BLaER1 (cell line): ENCODE results near the gene ATG2B.

Source experiments
- H3K27ac ChIP-seq: shearing (Covaris generic); formaldehyde crosslinking; 2 replicates; pipeline ENCODE4 v1.8.1; 2022
- H3K27me3 ChIP-seq: shearing (Covaris generic); formaldehyde crosslinking; 2 replicates; pipeline ENCODE4 v1.8.1; 2022
- H3K36me3 ChIP-seq: shearing (Covaris generic); formaldehyde crosslinking; 2 replicates; pipeline ENCODE4 v1.8.1; 2022
- H3K4me1 ChIP-seq: shearing (Covaris generic); formaldehyde crosslinking; 2 replicates; pipeline ENCODE4 v1.8.1; 2022
- H3K4me2 ChIP-seq: shearing (Covaris generic); formaldehyde crosslinking; 2 replicates; pipeline ENCODE4 v1.8.1; 2022
- H3K4me3 ChIP-seq: shearing (Covaris generic); formaldehyde crosslinking; 2 replicates; pipeline ENCODE4 v1.8.1; 2022
- H3K9ac ChIP-seq: shearing (Covaris generic); formaldehyde crosslinking; 2 replicates; pipeline ENCODE4 v1.8.1; 2022
- H3K9me3 ChIP-seq: shearing (Covaris generic); formaldehyde crosslinking; 2 replicates; pipeline ENCODE4 v1.8.1; 2022
- H4K20me1 ChIP-seq: shearing (Covaris generic); formaldehyde crosslinking; 2 replicates; pipeline ENCODE4 v1.8.1; 2022
- Cebpa-rat ChIP-seq: shearing (Covaris generic); IDR thresholded peaks from 2 replicates; pipeline ENCODE4 v1.8.1; 2022

The ATG2B gene

DNA sequence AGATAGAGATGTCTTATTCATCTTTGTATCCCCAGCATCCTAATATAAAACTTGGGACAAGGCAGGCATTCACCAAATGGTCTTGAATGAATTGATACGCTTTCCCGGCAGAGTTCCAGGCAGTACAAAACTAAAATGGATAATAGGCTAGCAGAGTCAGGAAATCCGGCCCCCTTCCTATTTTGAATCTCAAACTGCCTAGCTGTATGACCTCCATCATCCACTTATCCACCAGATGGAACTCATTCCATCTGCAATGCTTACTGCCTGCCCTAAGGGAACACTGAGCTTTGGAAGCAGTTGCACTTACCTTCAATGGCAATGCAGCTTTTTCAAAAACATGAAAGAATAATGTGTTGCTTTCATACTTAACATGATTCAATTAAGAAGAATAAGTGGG, 63.7 kb downstream of the ATG2B start:
- Histone ChIP-seq H3K4me2 (no peak overlapping the region), H3K9ac (no peak overlapping the region), H3K27me3 (no peaks in the 10 kb centered on the region), H3K4me3 (no peak overlapping the region), H3K36me3 (peaks cover 54% of the 10 kb centered on the region), H3K4me1 (peaks cover 8% of the 10 kb centered on the region), H4K20me1 (no peaks in the 10 kb centered on the region), H3K9me3 (no peaks in the 10 kb centered on the region), H3K27ac (no peak overlapping the region)
- no peak for TF ChIP-seq Cebpa-rat

DNA sequence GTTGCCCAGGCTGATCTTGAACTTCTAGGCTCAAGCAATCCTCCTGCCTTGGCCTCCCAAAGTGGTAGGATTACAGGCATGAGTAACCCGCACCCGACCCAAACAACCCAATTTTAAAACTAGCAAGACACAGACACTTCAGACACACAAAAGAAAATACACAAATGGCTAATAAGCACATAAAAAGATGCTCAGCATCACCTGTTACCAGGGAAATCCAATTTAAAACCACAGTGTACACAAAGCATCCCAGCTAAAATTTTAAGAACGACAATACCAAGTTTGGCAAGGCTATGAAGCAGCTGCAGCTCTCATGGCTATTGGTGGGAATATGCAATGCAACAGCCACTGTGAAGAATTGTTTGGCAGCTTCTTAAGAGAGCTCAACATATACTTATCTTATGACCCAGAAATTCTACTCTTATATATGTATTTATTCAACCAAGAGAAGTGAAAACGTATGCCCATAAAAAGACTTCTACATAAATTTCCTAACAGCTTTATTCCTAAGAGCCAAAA, 65.1 kb downstream of the ATG2B start:
- H3K9me3 ChIP-seq, result no peaks in the 10 kb centered on the region
- no peak overlapping the region for H3K9ac ChIP-seq
- no peaks in the 10 kb centered on the region for H3K27me3 ChIP-seq
- H3K4me1 ChIP-seq, result no peaks in the 10 kb centered on the region
- no peak overlapping the region for H3K4me3 ChIP-seq
- H3K4me2 ChIP-seq, result no peak overlapping the region
- H3K36me3 ChIP-seq, result peaks cover 48% of the 10 kb centered on the region
- H4K20me1 ChIP-seq, result no peaks in the 10 kb centered on the region
- no peak overlapping the region for H3K27ac ChIP-seq
- TF ChIP-seq Cebpa-rat, result no peak

DNA sequence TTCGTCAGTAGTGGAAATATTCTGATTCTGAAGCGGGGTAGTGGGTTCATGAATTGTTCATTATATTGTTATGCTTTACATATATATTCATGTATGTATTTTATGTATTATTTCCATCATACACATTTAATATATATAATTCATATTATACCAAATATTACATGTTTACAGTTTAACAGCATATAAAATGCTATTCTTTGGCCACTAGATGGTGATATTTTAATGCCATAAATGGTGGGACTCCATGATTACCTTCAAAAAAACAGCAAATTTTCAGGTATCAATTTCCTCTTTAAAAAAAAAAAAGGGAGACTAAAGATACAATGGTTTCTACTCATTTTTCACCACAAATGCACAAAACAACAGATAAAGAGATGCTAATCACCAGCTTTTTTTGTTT, 66.1 kb downstream of the ATG2B start:
- peaks cover 40% of the 10 kb centered on the region for H3K36me3 ChIP-seq
- no peaks in the 10 kb centered on the region for H3K4me1 ChIP-seq
- H3K4me2 ChIP-seq, result no peak overlapping the region
- no peak overlapping the region for H3K9ac ChIP-seq
- no peaks in the 10 kb centered on the region for H4K20me1 ChIP-seq
- no peak overlapping the region for H3K27ac ChIP-seq
- no peaks in the 10 kb centered on the region for H3K9me3 ChIP-seq
- TF ChIP-seq Cebpa-rat, result no peak
- no peak overlapping the region for H3K4me3 ChIP-seq
- no peaks in the 10 kb centered on the region for H3K27me3 ChIP-seq

DNA sequence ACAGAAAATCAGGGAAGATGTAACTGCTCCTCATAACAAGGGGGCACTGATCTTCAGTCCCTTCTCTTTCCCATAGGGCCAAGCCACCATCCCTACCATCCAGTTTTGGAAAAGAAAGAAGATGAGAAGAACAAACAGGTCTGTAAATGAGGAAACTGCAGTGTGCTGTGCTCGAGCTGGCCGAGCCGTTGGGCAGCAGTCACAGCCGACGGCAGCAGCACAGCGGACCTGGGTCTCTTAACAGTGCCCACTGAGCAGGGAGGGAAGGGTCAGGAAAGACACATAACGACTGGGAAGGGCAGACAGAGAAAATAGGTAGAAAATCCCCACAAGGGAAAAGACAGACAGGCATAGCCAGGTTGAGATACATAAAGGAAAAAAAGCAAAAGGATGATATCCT, 68.9 kb downstream of the ATG2B start:
- H4K20me1 ChIP-seq, result no peaks in the 10 kb centered on the region
- no peak overlapping the region for H3K9ac ChIP-seq
- no peak overlapping the region for H3K4me3 ChIP-seq
- H3K9me3 ChIP-seq, result no peaks in the 10 kb centered on the region
- TF ChIP-seq Cebpa-rat, result no peak
- no peaks in the 10 kb centered on the region for H3K4me1 ChIP-seq
- H3K36me3 ChIP-seq, result peaks cover 35% of the 10 kb centered on the region
- H3K27me3 ChIP-seq, result no peaks in the 10 kb centered on the region
- H3K4me2 ChIP-seq, result no peak overlapping the region
- no peak overlapping the region for H3K27ac ChIP-seq

DNA sequence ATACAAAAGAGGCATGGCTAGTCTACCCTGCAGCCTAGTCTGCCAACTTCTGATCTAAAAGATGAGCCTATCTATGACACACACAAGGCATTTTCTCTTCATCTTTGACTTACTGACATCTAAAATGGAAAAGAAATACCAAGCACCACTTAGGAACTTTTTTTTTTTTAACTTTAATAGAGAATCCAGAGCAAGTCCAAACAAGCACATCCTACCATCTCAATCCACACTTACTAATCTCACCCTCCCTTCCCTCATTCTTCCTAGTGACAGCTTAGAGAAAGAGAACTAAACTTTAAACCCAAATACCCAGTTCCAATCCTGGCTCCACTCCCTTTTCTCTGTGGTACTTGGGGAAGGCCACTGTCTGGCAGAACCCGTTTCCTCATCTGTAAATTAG, 75.3 kb downstream of the ATG2B start:
- no peak overlapping the region for H3K4me3 ChIP-seq
- no peaks in the 10 kb centered on the region for H3K9me3 ChIP-seq
- H3K4me2 ChIP-seq, result no peak overlapping the region
- H3K27ac ChIP-seq, result no peak overlapping the region
- H3K27me3 ChIP-seq, result no peaks in the 10 kb centered on the region
- H3K4me1 ChIP-seq, result no peaks in the 10 kb centered on the region
- H4K20me1 ChIP-seq, result no peaks in the 10 kb centered on the region
- no peak for TF ChIP-seq Cebpa-rat
- no peak overlapping the region for H3K9ac ChIP-seq
- peaks cover 55% of the 10 kb centered on the region for H3K36me3 ChIP-seq

DNA sequence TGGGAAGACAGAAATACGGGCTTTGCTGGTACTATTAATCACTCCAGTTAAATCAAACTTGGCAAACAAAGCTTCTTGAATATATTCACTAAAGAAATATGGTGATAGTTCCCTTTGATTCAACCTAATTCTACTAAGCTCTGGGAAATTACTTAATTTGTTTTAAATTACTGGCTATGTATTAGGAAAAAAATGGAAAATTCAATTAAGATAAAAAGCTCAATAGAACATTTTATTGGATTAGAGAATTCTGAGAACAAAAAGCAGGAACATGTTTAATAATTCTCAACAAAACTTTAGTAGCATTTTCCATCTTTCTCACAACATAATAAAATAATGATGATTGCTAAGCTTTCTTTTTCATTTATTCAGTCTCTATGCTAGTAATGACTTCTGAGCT, 76.9 kb downstream of the ATG2B start:
- H3K27ac ChIP-seq, result no peak overlapping the region
- H3K4me2 ChIP-seq, result no peak overlapping the region
- no peak overlapping the region for H3K9ac ChIP-seq
- TF ChIP-seq Cebpa-rat, result no peak
- H4K20me1 ChIP-seq, result no peaks in the 10 kb centered on the region
- no peak overlapping the region for H3K4me3 ChIP-seq
- H3K9me3 ChIP-seq, result no peaks in the 10 kb centered on the region
- H3K4me1 ChIP-seq, result no peaks in the 10 kb centered on the region
- H3K36me3 ChIP-seq, result peaks cover 55% of the 10 kb centered on the region
- H3K27me3 ChIP-seq, result no peaks in the 10 kb centered on the region

DNA sequence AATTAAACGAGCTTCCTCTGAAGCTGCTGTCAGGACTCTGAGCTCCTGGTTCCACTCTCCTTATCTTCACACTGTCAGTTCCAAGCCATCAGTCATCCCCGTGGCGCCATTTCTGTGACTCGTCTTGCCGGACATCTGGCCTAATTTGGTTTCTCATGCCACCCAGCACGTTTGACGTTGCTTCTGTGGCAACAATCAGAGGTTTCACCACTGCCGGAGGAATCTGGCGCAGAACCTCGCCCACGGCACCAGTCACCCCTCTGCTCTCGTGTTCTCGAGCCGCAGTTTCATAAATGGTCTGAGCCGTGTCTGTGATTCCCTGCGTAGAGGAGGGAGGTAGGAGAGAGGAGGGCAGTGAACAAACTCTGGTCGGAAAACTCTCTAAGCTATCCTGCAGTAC, 77.5 kb downstream of the ATG2B start:
- Histone ChIP-seq H3K9me3 (no peaks in the 10 kb centered on the region), H3K4me1 (no peaks in the 10 kb centered on the region), H3K4me2 (no peak overlapping the region), H3K27me3 (no peaks in the 10 kb centered on the region), H3K9ac (no peak overlapping the region), H3K27ac (no peak overlapping the region), H4K20me1 (no peaks in the 10 kb centered on the region), H3K36me3 (peaks cover 54% of the 10 kb centered on the region), H3K4me3 (no peak overlapping the region)
- no peak for TF ChIP-seq Cebpa-rat

DNA sequence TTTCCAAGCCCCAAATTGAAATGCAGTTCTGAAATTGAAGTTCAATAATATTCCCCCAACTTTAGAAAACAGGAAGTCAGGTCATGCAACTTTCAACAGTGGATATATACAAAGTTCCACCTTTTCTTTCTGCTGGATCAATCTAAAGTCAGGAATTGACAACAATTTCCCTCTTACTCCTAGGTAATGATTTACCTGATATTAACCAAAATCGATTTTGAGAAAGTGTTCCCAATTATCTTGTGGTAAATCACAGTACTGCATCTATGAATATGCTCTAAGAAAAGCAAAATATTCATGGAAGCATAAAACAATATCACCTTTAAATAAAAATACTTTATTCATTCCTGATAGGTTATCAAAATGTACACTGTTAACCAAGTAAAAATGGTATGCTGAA, 78.7 kb downstream of the ATG2B start:
- Histone ChIP-seq H3K4me1 (no peaks in the 10 kb centered on the region), H3K9me3 (no peaks in the 10 kb centered on the region), H3K4me2 (no peak overlapping the region), H3K27ac (no peak overlapping the region), H3K4me3 (no peak overlapping the region), H4K20me1 (no peaks in the 10 kb centered on the region), H3K36me3 (peaks cover 42% of the 10 kb centered on the region), H3K27me3 (no peaks in the 10 kb centered on the region), H3K9ac (no peak overlapping the region)
- no peak for TF ChIP-seq Cebpa-rat

DNA sequence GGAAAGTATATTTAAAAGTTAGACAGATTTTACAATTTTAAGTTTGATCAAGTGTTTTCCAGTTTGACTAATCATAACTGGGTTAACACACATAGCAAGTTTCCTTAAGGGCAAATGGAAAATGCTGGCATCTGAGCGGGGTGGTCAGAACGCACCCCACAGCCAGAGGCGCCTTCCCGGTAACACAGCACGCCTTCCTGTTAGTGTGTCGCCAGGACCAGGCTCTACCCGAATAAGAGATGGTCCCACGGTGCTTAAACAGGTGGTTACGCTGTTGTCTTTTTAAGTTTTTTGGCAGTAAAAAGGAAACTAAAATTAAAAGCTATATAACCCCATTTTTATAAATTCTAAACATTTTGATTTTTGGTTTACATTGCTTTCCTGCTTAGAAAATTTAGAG, 79.1 kb downstream of the ATG2B start:
- Histone ChIP-seq H3K36me3 (peaks cover 40% of the 10 kb centered on the region), H3K4me3 (no peak overlapping the region), H3K4me2 (no peak overlapping the region), H4K20me1 (no peaks in the 10 kb centered on the region), H3K9me3 (no peaks in the 10 kb centered on the region), H3K27me3 (no peaks in the 10 kb centered on the region), H3K27ac (no peak overlapping the region), H3K4me1 (no peaks in the 10 kb centered on the region), H3K9ac (no peak overlapping the region)
- TF ChIP-seq Cebpa-rat, result no peak

DNA sequence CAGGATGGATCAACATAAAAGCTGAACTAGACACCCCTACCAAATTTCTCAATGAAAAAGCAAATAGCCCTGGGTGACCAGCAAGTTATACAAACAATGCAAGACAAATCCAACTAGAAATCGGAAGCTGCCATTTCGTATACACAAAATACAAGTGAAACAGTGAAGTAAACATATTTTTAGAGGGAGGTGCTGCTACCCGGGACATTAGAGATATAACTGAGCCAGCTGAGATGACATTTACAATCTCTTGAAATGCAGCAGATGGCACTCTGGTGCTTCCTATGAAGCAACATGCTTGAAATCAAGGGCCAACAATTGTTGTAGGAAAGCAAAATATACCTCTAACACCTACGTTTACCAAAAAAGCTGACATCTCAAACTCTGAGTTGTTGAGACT, 81.7 kb downstream of the ATG2B start:
- peaks cover 26% of the 10 kb centered on the region for H3K36me3 ChIP-seq
- no peaks in the 10 kb centered on the region for H4K20me1 ChIP-seq
- H3K9me3 ChIP-seq, result peaks cover 11% of the 10 kb centered on the region
- no peak for TF ChIP-seq Cebpa-rat
- H3K9ac ChIP-seq, result no peak overlapping the region
- no peak overlapping the region for H3K27ac ChIP-seq
- no peak overlapping the region for H3K4me2 ChIP-seq
- no peaks in the 10 kb centered on the region for H3K27me3 ChIP-seq
- no peaks in the 10 kb centered on the region for H3K4me1 ChIP-seq
- H3K4me3 ChIP-seq, result no peak overlapping the region

DNA sequence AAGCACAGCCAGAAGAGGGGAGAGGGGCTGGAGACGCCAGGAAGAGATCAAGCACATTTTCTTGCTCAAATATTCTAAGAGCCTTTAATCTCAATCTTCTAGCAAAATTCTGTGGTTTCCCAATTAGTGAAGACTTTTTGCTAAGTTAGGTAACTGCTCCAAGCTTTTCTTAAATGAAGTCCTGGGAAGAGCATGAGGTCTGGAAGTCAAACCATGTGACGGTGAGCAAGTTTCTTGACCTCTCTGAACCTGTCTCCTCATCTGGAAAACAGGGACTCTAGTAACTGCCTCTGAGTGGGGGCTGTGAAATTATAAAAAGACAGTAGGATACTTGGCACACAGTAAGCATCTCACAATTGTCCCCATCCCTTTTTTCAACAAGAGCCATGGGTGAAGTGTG, 83.0 kb downstream of the ATG2B start:
- H3K27ac ChIP-seq, result no peak overlapping the region
- no peaks in the 10 kb centered on the region for H3K4me1 ChIP-seq
- peaks cover 11% of the 10 kb centered on the region for H3K9me3 ChIP-seq
- no peak overlapping the region for H3K9ac ChIP-seq
- H3K27me3 ChIP-seq, result no peaks in the 10 kb centered on the region
- peaks cover 16% of the 10 kb centered on the region for H3K36me3 ChIP-seq
- no peak for TF ChIP-seq Cebpa-rat
- no peaks in the 10 kb centered on the region for H4K20me1 ChIP-seq
- H3K4me3 ChIP-seq, result no peak overlapping the region
- no peak overlapping the region for H3K4me2 ChIP-seq
